Esophagus muscularis mucosa (tissue), 3 donors: ENCODE data around the gene IFIT5.

Experiments
- POLR2AphosphoS5 ChIP-seq, 2 donors: sonication (generic); formaldehyde crosslinking; IDR thresholded peaks; one replicate each; pipeline ENCODE4 v1.6.1; 2017; ENCODE audit warnings: antibody characterized with exemption in 2 of 2
- TF ChIP-seq, protein P1 (sequence below), 3 experiments: fragments of 200-600 bp in 2 of 3; fragments of 450-650 bp in 1 of 3; sonication (generic) in 2 of 3; IDR thresholded peaks; one replicate each; pipeline ENCODE4 v1.5.1; 2017 to 2019; ENCODE audit warnings: antibody characterized with exemption in 3 of 3, mild to moderate bottlenecking in 2 of 3, moderate library complexity in 1 of 3

DNA sequence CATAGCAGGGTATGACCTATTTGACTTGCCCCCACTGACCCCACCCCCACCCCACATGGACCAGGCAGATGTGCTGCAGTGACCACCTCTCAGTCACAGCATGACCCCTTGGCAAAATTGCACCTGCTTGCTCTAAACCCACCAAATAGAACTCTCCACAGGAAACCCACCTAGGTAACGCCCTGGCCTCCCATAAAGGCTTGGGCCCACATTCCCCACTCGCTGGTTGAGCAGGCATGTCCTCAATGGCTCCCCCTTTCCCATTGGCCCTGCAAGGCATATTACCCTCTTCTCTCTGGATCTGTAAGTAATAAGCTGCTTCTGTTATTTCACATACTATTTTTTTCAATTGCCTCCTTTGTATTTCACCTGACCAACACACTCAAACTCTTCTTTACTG lies 19.2 kb upstream of the IFIT5 start:
- no peak for TF ChIP-seq POLR2AphosphoS5 (IDR thresholded peaks at IDR 0.05)
- TF ChIP-seq, protein P1, sequence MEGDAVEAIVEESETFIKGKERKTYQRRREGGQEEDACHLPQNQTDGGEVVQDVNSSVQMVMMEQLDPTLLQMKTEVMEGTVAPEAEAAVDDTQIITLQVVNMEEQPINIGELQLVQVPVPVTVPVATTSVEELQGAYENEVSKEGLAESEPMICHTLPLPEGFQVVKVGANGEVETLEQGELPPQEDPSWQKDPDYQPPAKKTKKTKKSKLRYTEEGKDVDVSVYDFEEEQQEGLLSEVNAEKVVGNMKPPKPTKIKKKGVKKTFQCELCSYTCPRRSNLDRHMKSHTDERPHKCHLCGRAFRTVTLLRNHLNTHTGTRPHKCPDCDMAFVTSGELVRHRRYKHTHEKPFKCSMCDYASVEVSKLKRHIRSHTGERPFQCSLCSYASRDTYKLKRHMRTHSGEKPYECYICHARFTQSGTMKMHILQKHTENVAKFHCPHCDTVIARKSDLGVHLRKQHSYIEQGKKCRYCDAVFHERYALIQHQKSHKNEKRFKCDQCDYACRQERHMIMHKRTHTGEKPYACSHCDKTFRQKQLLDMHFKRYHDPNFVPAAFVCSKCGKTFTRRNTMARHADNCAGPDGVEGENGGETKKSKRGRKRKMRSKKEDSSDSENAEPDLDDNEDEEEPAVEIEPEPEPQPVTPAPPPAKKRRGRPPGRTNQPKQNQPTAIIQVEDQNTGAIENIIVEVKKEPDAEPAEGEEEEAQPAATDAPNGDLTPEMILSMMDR (IDR thresholded peaks at IDR 0.05): no peak
